Astrocyte of the spinal cord (primary cell): ENCODE results near the gene THSD7A.

ENCODE experiments used
- DNase-seq: peaks from one replicate; pipeline ENCODE4 v3.0.0; 2011; ENCODE audit warnings: low read depth, low spot score
- H3K4me3 ChIP-seq: 2 replicates; pipeline ENCODE4 v1.5.1; 2011; ENCODE audit warnings: low read depth, mild to moderate bottlenecking, low read length, moderate library complexity
- in situ Hi-C: cut with HindIII; loops from 2 replicates; pipeline ENCODE4 v1.10.0; 2017; ENCODE audit warnings: low sequenced_read_pairs
- TF ChIP-seq, protein P1 (sequence below): IDR thresholded peaks from 2 replicates; pipeline ENCODE4 v1.5.1; 2012; ENCODE audit warnings: low read depth, mild to moderate bottlenecking, low read length, inconsistent platforms

Gene THSD7A

GRCh38 chr7:11831736-11832495 lies at the start of gene THSD7A:
Gene THSD7A, minus strand, starts transcription at chr7:11832198. Its CDS starts 252 bp downstream, at chr7:11831946.
- H3K4me3 ChIP-seq = peak within 1 kb of the TSS; percentile 58
- peak; percentile 51 for DNase-seq
- in situ Hi-C loops = no loop called here
- TF ChIP-seq, protein P1, sequence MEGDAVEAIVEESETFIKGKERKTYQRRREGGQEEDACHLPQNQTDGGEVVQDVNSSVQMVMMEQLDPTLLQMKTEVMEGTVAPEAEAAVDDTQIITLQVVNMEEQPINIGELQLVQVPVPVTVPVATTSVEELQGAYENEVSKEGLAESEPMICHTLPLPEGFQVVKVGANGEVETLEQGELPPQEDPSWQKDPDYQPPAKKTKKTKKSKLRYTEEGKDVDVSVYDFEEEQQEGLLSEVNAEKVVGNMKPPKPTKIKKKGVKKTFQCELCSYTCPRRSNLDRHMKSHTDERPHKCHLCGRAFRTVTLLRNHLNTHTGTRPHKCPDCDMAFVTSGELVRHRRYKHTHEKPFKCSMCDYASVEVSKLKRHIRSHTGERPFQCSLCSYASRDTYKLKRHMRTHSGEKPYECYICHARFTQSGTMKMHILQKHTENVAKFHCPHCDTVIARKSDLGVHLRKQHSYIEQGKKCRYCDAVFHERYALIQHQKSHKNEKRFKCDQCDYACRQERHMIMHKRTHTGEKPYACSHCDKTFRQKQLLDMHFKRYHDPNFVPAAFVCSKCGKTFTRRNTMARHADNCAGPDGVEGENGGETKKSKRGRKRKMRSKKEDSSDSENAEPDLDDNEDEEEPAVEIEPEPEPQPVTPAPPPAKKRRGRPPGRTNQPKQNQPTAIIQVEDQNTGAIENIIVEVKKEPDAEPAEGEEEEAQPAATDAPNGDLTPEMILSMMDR = no peak

DNA sequence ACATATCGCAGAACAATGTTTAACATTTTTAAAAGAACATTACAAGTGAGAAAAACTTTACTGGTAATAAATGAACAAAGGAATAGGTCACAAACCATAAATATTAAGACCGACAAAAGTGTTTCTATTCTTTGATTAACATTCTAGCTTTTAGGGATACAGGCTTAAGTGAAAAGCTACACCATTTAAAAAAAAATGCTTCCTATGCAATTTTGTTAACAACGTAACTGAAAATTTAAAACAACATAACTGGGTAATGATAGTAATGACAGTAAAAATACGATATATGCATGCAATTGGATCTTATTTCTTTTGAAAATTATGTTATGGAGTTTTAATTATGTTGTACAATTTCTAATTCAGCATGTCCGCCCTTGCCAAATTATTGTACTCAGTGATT lies 49.7 kb upstream of the THSD7A start:
- in situ Hi-C loops = no loop called here
- H3K4me3 ChIP-seq = no peak overlapping the region
- TF ChIP-seq, protein P1 = no peak

DNA sequence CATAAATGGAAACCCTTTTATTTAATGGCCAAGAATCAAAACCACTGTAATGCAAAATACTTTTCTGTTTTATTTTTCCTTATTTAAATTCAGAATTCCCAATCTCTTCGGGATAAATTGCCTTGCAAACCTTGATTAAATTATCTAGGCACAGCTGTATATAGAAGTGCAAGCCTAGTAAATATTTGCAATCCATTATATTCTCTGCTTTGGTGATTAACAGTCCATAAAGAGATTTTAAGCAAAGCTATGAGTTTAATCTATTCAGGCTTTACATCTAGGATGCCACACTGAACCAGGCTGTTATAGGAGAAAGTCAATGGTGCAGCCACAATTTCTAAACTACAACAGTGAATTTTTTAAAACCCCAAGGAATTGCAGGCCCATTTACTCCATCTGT lies 43.6 kb upstream of the THSD7A start:
- DNase-seq = no peak
- TF ChIP-seq, protein P1 = no peak
- no peak overlapping the region for H3K4me3 ChIP-seq
- in situ Hi-C loops = no loop called here

More for the DNA sequence above, 49.7 kb upstream of the THSD7A start:
- DNase-seq = no peak

GRCh38 chr7:11865671-11866070 lies 33.7 kb upstream of the THSD7A start:
- no peak for DNase-seq
- in situ Hi-C loops = no loop called here
- TF ChIP-seq, protein P1 = no peak
- H3K4me3 ChIP-seq = no peak overlapping the region

- no peak for DNase-seq
- TF ChIP-seq, protein P1 = no peak
- in situ Hi-C loops = no loop called here
- H3K4me3 ChIP-seq = no peak overlapping the region
These were observed 26.8 kb upstream of the THSD7A start for GRCh38 chr7:11858622-11859302.

GRCh38 chr7:11858026-11858425 lies 26.0 kb upstream of the THSD7A start:
- H3K4me3 ChIP-seq = no peak overlapping the region
- TF ChIP-seq, protein P1 = no peak
- in situ Hi-C loops = no loop called here
- DNase-seq = no peak
